Endothelial cell of umbilical vein (primary cell): ENCODE results near the gene ABCD1. TPM values are rescaled to one million over a fixed set of nuclear protein-coding genes. Genes with fewer than 3 reads are reported as not detected.

Experiments
- BruUV-seq: library from RNA; stranded (reverse); fragments of 400-500 nt; replicated peaks from 2 replicates; lab custom pipeline; 2021; lab: Mats Ljungman, UMichigan
- CTCF ChIA-PET: fragments of 300-600, 350-600 bp; sonication (Branson Sonifier 250); formaldehyde crosslinking; loops from one replicate; lab custom pipeline; 2021; ENCODE audit warnings: antibody characterized with exemption, inconsistent platforms; lab: Charles Lee
- POLR2A ChIA-PET: fragments of 300-600, 350-600 bp; sonication (Branson Sonifier 250); formaldehyde crosslinking; loops from one replicate; lab custom pipeline; 2021; ENCODE audit warnings: antibody characterized with exemption, inconsistent platforms; lab: Charles Lee
- DNase-seq: peaks from one replicate; pipeline ENCODE4 v3.0.0-alpha.2; 2011; ENCODE audit warnings: low read depth, low spot score
- FAIRE-seq: peaks from 2 replicates; lab custom pipeline; 2011; peaks lifted over from hg19 to GRCh38; lab: Jason Lieb, UNC
- H2AFZ ChIP-seq: 2 replicates; pipeline ENCODE4 v1.6.0; 2012; ENCODE audit warnings: low read depth, low read length, control low read depth, inconsistent platforms
- H3K27ac ChIP-seq: 2 replicates; pipeline ENCODE4 v1.5.1; 2011; ENCODE audit warnings: low read depth, mild to moderate bottlenecking, control low read depth, low read length, moderate library complexity; ENCODE audit not compliant: insufficient read depth
- H3K27me3 ChIP-seq, 2 experiments: 2 replicates each; pipeline versions ENCODE4 v1.6.0 to v1.6.1; 2011; ENCODE audit warnings: low read length in 2 of 2, mixed read lengths in 1 of 2; ENCODE audit not compliant: control insufficient read depth in 2 of 2, insufficient read depth in 2 of 2
- H3K36me3 ChIP-seq, 2 experiments: 2 replicates in 1 of 2; 3 replicates in 1 of 2; pipeline ENCODE4 v1.5.1; 2011; ENCODE audit warnings: low read length in 2 of 2, mild to moderate bottlenecking in 1 of 2, moderate library complexity in 1 of 2; ENCODE audit not compliant: control insufficient read depth in 2 of 2, insufficient read depth in 2 of 2; ENCODE audit errors: extremely low read depth in 1 of 2
- H3K4me1 ChIP-seq: 3 replicates; pipeline ENCODE4 v1.5.1; 2011; ENCODE audit warnings: mild to moderate bottlenecking, low read length; ENCODE audit not compliant: control insufficient read depth, insufficient read depth; ENCODE audit errors: extremely low read depth
- H3K4me2 ChIP-seq: 2 replicates; pipeline ENCODE4 v1.6.1; 2011; ENCODE audit warnings: low read length, control low read depth, mixed read lengths; ENCODE audit not compliant: insufficient read depth
- H3K4me3 ChIP-seq, 3 experiments: fragments of 200-600 bp in 1 of 3; sonication (generic), shearing (Covaris generic) in 1 of 3; replicated peaks in 1 of 3; 2 replicates each; pipeline ENCODE4 v1.5.1; 2011 to 2016; ENCODE audit warnings: control low read depth in 3 of 3, low read length in 3 of 3, mild to moderate bottlenecking in 2 of 3, inconsistent platforms in 1 of 3, low read depth in 1 of 3, moderate library complexity in 1 of 3; ENCODE audit not compliant: insufficient read depth in 1 of 3
- H3K79me2 ChIP-seq: 2 replicates; pipeline ENCODE4 v1.6.0; 2012; ENCODE audit warnings: low read length, inconsistent platforms; ENCODE audit not compliant: control insufficient read depth, insufficient read depth
- H3K9ac ChIP-seq: replicated peaks from 2 replicates; pipeline ENCODE3; 2011; ENCODE audit warnings: low read length, control low read depth; ENCODE audit not compliant: insufficient read depth; ENCODE audit errors: extremely low read depth
- H3K9me1 ChIP-seq: replicated peaks from 3 replicates; pipeline ENCODE4 v1.6.0; 2011; ENCODE audit warnings: mild to moderate bottlenecking, low read length; ENCODE audit not compliant: control insufficient read depth, insufficient read depth; ENCODE audit errors: extremely low read depth
- H3K9me3 ChIP-seq: replicated peaks from 2 replicates; pipeline ENCODE4 v1.5.1; 2012; ENCODE audit warnings: low read length, inconsistent platforms; ENCODE audit not compliant: control insufficient read depth, insufficient read depth
- H4K20me1 ChIP-seq: replicated peaks from 2 replicates; pipeline ENCODE3; 2011; ENCODE audit warnings: mild to moderate bottlenecking, low read length; ENCODE audit not compliant: control insufficient read depth, insufficient read depth; ENCODE audit errors: extremely low read depth
- CTCF ChIP-seq, 2 donors: IDR thresholded peaks; 1 replicate in 1 of 2; 2 replicates in 1 of 2; pipeline ENCODE4 v1.5.1; 2011; ENCODE audit warnings: low read length in 2 of 2, mild to moderate bottlenecking in 2 of 2, moderate library complexity in 2 of 2, control low read depth in 1 of 2, inconsistent platforms in 1 of 2, low read depth in 1 of 2; ENCODE audit not compliant: insufficient read depth in 1 of 2; ENCODE audit errors: extremely low read depth in 1 of 2
- EZH2 ChIP-seq: IDR thresholded peaks from 2 replicates; pipeline ENCODE4 v1.6.1; 2012; ENCODE audit warnings: borderline replicate concordance, low read depth, mild to moderate bottlenecking, moderate library complexity, low read length, inconsistent platforms; ENCODE audit not compliant: severe bottlenecking
- FOS ChIP-seq: IDR thresholded peaks from 2 replicates; pipeline ENCODE4 v1.6.1; 2011; ENCODE audit warnings: mild to moderate bottlenecking, low read length, moderate library complexity, borderline replicate concordance; ENCODE audit not compliant: insufficient read depth
- GATA2 ChIP-seq: IDR thresholded peaks from 2 replicates; pipeline ENCODE4 v1.7.0; 2011; ENCODE audit warnings: low read depth, mild to moderate bottlenecking, moderate library complexity, mixed read lengths, low read length; ENCODE audit not compliant: insufficient read length, insufficient read depth
- JUN ChIP-seq: IDR thresholded peaks from 2 replicates; pipeline ENCODE4 v1.6.1; 2011; ENCODE audit warnings: borderline replicate concordance, low read depth; ENCODE audit not compliant: insufficient read length, insufficient read depth
- MAX ChIP-seq: IDR thresholded peaks from 2 replicates; pipeline ENCODE4 v1.6.1; 2011; ENCODE audit not compliant: insufficient read depth, insufficient read length
- MYC ChIP-seq: IDR thresholded peaks from one replicate; pipeline ENCODE4 v1.6.1; 2011; ENCODE audit warnings: mild to moderate bottlenecking, low read depth, low read length
- POLR2A ChIP-seq: IDR thresholded peaks from 2 replicates; pipeline ENCODE4 v1.6.1; 2012; ENCODE audit warnings: low read depth, mild to moderate bottlenecking, control low read depth, low read length
- POLR2AphosphoS5 ChIP-seq: IDR thresholded peaks from 2 replicates; pipeline ENCODE4 v1.6.1; 2012; ENCODE audit warnings: low read depth, mild to moderate bottlenecking, control low read depth, low read length, moderate library complexity; ENCODE audit not compliant: insufficient read depth
- dilution Hi-C: fragments of 300-500 bp; cut with MboI; formaldehyde crosslinking; loops from one replicate; pipeline ENCODE4 v1.15.0; 2019; ENCODE audit warnings: low sequenced_read_pairs; ENCODE audit not compliant: extremely low pct_ligation_motif_present
- intact Hi-C: fragments of 100-400 bp; cut with micrococcal nuclease; formaldehyde crosslinking; loops from one replicate; pipeline ENCODE4 v1.10.0; 2022
- polyA plus RNA-seq, 4 experiments: library from polyadenylated mRNA; depleted of rRNA in 3 of 4; stranded (reverse) in 3 of 4; unstranded in 1 of 4; fragments of >200 nt; gene quantifications; 2 replicates each; pipeline versions ENCODE4 v1.2.1 to v1.2.3, GENCODE V29; 2011 to 2012; ENCODE audit warnings: missing spikeins in 1 of 4
- total RNA-seq: library from RNA; stranded (reverse); gene quantifications from 2 replicates; pipeline ENCODE4 v1.2.3, GENCODE V29; 2021

Gene ABCD1
- total and polyA plus RNA-seq, 2 donors (not counting 3 experiments of a cell fraction or from before 2014, with no cell fraction given) = 9.1 to 12.9 TPM

GRCh38 chrX:153769158-153769864, 44.7 kb downstream of the ABCD1 start:
- H3K9me3 ChIP-seq = no peaks in the 10 kb centered on the region
- no peaks in the 10 kb centered on the region for H3K27me3 ChIP-seq
- H3K4me1 ChIP-seq = peaks cover 19% of the 10 kb centered on the region
- no peak overlapping the region for H3K4me3 ChIP-seq
- FAIRE-seq (no peak), DNase-seq (no peak)
- dilution Hi-C loops = no loop called here
- TF ChIP-seq EZH2 = no peak
- no peak for TF ChIP-seq GATA2
- no peak for TF ChIP-seq FOS
- TF ChIP-seq JUN = no peak
- no peak for TF ChIP-seq MYC
- TF ChIP-seq POLR2A = no peak
- no peak for TF ChIP-seq MAX
- no peak for TF ChIP-seq POLR2AphosphoS5
- TF ChIP-seq CTCF (IDR thresholded peaks at IDR 0.05; ENCODE audit: extremely low read depth in 1 of 2, insufficient read depth in 1 of 2, low read depth in 1 of 2, low read length in 2 of 2) = no peak
- BruUV-seq = no TSS peak
- no peak overlapping the region for H3K27ac ChIP-seq
- no peaks in the 10 kb centered on the region for H3K9me1 ChIP-seq
- H3K9ac ChIP-seq = no peak overlapping the region
- intact Hi-C loops = loop anchor here (10.0 kb wide), 1 partner anchor 275 kb away; no protein-coding TSS in a partner anchor
- H3K79me2 ChIP-seq = no peaks in the 10 kb centered on the region
- peaks cover 0 to 17% of the 10 kb centered on the region in 2 experiments for H3K36me3 ChIP-seq
- ChIA-PET CTCF (no interaction called here), POLR2A (no interaction called here)
- H2AFZ ChIP-seq = no peak overlapping the region
- no peak overlapping the region for H3K4me2 ChIP-seq
- no peaks in the 10 kb centered on the region for H4K20me1 ChIP-seq
